Nephron progenitor cell (in vitro differentiated cells): ENCODE measurements around the gene MALT1.

Experiments used
- DNase-seq: peaks from one replicate; pipeline ENCODE4 v3.0.0; 2021
- H3K27ac Mint-ChIP-seq: 2 replicates; pipeline ENCODE4 v1.8.0; 2021; ENCODE audit warnings: mild to moderate bottlenecking, moderate library complexity, mixed read lengths
- H3K27me3 Mint-ChIP-seq: 2 replicates; pipeline ENCODE4 v1.8.0; 2021; ENCODE audit warnings: mild to moderate bottlenecking, low read depth, mixed read lengths; ENCODE audit not compliant: poor library complexity
- H3K36me3 Mint-ChIP-seq: 2 replicates; pipeline ENCODE4 v1.8.0; 2021; ENCODE audit warnings: low read depth, mixed read lengths
- H3K4me1 Mint-ChIP-seq: 2 replicates; pipeline ENCODE4 v1.8.0; 2021; ENCODE audit warnings: mixed read lengths
- H3K4me3 Mint-ChIP-seq: 2 replicates; pipeline ENCODE4 v1.8.0; 2021; ENCODE audit warnings: mild to moderate bottlenecking, moderate library complexity, mixed read lengths
- H3K9me3 Mint-ChIP-seq: 2 replicates; pipeline ENCODE4 v1.8.0; 2021; ENCODE audit warnings: mild to moderate bottlenecking, moderate library complexity, mixed read lengths
- TF ChIP-seq, protein P1 (sequence below): fragments of 200-600 bp; sonication (generic); IDR thresholded peaks from 2 replicates; pipeline ENCODE4 v1.5.0; 2021; ENCODE audit warnings: antibody characterized with exemption

Gene MALT1

GRCh38 chr18:58777471-58777870 lies 106.2 kb downstream of the MALT1 start:
- Mint-ChIP-seq H3K27me3 (peaks cover 3% of the 10 kb centered on the region), H3K4me3 (no peak overlapping the region), H3K9me3 (no peaks in the 10 kb centered on the region), H3K27ac (no peak overlapping the region), H3K4me1 (peaks cover 38% of the 10 kb centered on the region), H3K36me3 (no peaks in the 10 kb centered on the region)
- no peak for DNase-seq
- TF ChIP-seq, protein P1, sequence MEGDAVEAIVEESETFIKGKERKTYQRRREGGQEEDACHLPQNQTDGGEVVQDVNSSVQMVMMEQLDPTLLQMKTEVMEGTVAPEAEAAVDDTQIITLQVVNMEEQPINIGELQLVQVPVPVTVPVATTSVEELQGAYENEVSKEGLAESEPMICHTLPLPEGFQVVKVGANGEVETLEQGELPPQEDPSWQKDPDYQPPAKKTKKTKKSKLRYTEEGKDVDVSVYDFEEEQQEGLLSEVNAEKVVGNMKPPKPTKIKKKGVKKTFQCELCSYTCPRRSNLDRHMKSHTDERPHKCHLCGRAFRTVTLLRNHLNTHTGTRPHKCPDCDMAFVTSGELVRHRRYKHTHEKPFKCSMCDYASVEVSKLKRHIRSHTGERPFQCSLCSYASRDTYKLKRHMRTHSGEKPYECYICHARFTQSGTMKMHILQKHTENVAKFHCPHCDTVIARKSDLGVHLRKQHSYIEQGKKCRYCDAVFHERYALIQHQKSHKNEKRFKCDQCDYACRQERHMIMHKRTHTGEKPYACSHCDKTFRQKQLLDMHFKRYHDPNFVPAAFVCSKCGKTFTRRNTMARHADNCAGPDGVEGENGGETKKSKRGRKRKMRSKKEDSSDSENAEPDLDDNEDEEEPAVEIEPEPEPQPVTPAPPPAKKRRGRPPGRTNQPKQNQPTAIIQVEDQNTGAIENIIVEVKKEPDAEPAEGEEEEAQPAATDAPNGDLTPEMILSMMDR, result no peak

DNA sequence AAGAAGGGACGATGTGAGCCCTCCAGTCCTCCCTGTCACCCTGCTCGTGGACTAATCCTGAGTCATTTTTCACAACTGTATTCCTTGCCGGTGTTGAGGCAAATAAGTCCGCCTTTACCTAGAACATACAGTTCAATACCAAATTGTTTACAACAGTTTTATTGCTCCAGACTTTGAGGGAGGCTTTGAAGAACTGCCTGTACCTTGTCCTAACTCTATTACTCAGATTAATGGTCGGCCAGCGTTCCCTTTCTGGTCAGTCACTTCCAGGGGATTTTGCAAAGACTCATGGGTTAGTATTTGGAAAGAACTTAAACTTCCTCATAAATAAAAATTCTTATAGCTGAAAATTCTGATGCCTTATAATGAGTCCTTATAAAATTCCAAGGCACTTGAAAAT lies 108.3 kb downstream of the MALT1 start:
- Mint-ChIP-seq H3K27ac (peak overlapping the region; percentile 84), H3K36me3 (no peaks in the 10 kb centered on the region), H3K9me3 (no peaks in the 10 kb centered on the region), H3K4me1 (peaks cover 47% of the 10 kb centered on the region), H3K27me3 (peaks cover 3% of the 10 kb centered on the region), H3K4me3 (no peak overlapping the region)
- TF ChIP-seq, protein P1, result no peak
- DNase-seq, result no peak

- H3K4me3 Mint-ChIP-seq, result no peak overlapping the region
- TF ChIP-seq, protein P1, result no peak
- H3K27me3 Mint-ChIP-seq, result peaks cover 3% of the 10 kb centered on the region
- H3K36me3 Mint-ChIP-seq, result no peaks in the 10 kb centered on the region
- H3K9me3 Mint-ChIP-seq, result no peaks in the 10 kb centered on the region
- peaks cover 52% of the 10 kb centered on the region for H3K4me1 Mint-ChIP-seq
- DNase-seq, result no peak
- H3K27ac Mint-ChIP-seq, result no peak overlapping the region
Observed at GRCh38 chr18:58780045-58780444, 108.8 kb downstream of the MALT1 start.

- DNase-seq, result peak; percentile 74
- Mint-ChIP-seq H3K27ac (no peak overlapping the region), H3K36me3 (no peaks in the 10 kb centered on the region), H3K4me3 (no peak overlapping the region), H3K27me3 (peaks cover 3% of the 10 kb centered on the region), H3K4me1 (peaks cover 51% of the 10 kb centered on the region), H3K9me3 (no peaks in the 10 kb centered on the region)
- TF ChIP-seq, protein P1, result peak; percentile 85
Observed at GRCh38 chr18:58781627-58782194, 110.4 kb downstream of the MALT1 start.

- H3K27ac Mint-ChIP-seq, result no peak overlapping the region
- peaks cover 3% of the 10 kb centered on the region for H3K9me3 Mint-ChIP-seq
- H3K27me3 Mint-ChIP-seq, result peaks cover 3% of the 10 kb centered on the region
- DNase-seq, result peak; percentile 23
- peaks cover 64% of the 10 kb centered on the region for H3K4me1 Mint-ChIP-seq
- TF ChIP-seq, protein P1, result no peak
- H3K36me3 Mint-ChIP-seq, result no peaks in the 10 kb centered on the region
- H3K4me3 Mint-ChIP-seq, result peak overlapping the region; percentile 16
Observed at GRCh38 chr18:58784601-58785137, 113.4 kb downstream of the MALT1 start.
